Esophagus muscularis mucosa (tissue), 4 donors: ENCODE results near the gene PLEKHS1. TPM values are rescaled to one million over a fixed set of nuclear protein-coding genes. Genes with fewer than 3 reads are reported as not detected.

ENCODE experiments used
- DNase-seq: peaks from one replicate; pipeline ENCODE4 v3.0.0-alpha.2; 2017; ENCODE audit errors: extremely low spot score
- H3K27ac ChIP-seq, 4 donors: fragments of 200-600 bp; sonication (generic); replicated peaks in 1 of 4; 1 replicate in 3 of 4; 2 replicates in 1 of 4; pipeline ENCODE4 v1.5.1; 2016 to 2019; ENCODE audit warnings: mild to moderate bottlenecking in 1 of 4
- H3K27me3 ChIP-seq, 4 donors: fragments of 200-600 bp; sonication (generic); one replicate each; pipeline versions ENCODE4 v1.5.1 to v1.6.0; 2016 to 2019
- H3K36me3 ChIP-seq, 4 donors: fragments of 200-600 bp; sonication (generic); one replicate each; pipeline ENCODE4 v1.5.1; 2016 to 2019
- H3K4me1 ChIP-seq, 4 donors: fragments of 200-600 bp; sonication (generic); one replicate each; pipeline ENCODE4 v1.5.1; 2016 to 2019
- H3K4me3 ChIP-seq, 4 donors: fragments of 200-600 bp; sonication (generic); 1 replicate in 2 of 4; 2 replicates in 2 of 4; pipeline ENCODE4 v1.5.1; 2016 to 2019; ENCODE audit warnings: mild to moderate bottlenecking in 4 of 4, moderate library complexity in 1 of 4
- H3K9me3 ChIP-seq, 4 donors: fragments of 200-600 bp; sonication (generic); 1 replicate in 3 of 4; 2 replicates in 1 of 4; pipeline ENCODE4 v1.5.1; 2016 to 2019
- EP300 ChIP-seq: sonication (generic); formaldehyde crosslinking; IDR thresholded peaks from one replicate; pipeline ENCODE4 v1.6.1; 2017; ENCODE audit warnings: antibody characterized with exemption
- POLR2A ChIP-seq: fragments of 450-650 bp; IDR thresholded peaks from one replicate; pipeline ENCODE4 v1.6.1; 2017; ENCODE audit warnings: antibody characterized with exemption, moderate library complexity, mild to moderate bottlenecking, low read depth
- POLR2AphosphoS5 ChIP-seq, 2 donors: sonication (generic); formaldehyde crosslinking; IDR thresholded peaks; one replicate each; pipeline ENCODE4 v1.6.1; 2017; ENCODE audit warnings: antibody characterized with exemption in 2 of 2
- WGBS: methylation state at CpG from one replicate; pipeline ENCODE4 v1.1.5; 2018; 5-methylcytosine and 5-hydroxymethylcytosine counted together
- intact Hi-C: fragments of 100-400 bp; cut with DNase I; formaldehyde crosslinking; loops from one replicate; pipeline ENCODE4 v1.15.1; 2023
- total RNA-seq, 4 donors: library from RNA; depleted of rRNA; stranded (reverse); fragments of >200 nt; gene quantifications; one replicate each; pipeline versions ENCODE4 v1.1.0 to v1.2.1, GENCODE V29; 2016
- TF ChIP-seq, protein P1 (sequence below), 3 experiments: fragments of 200-600 bp in 2 of 3; fragments of 450-650 bp in 1 of 3; sonication (generic) in 2 of 3; IDR thresholded peaks; one replicate each; pipeline ENCODE4 v1.5.1; 2017 to 2019; ENCODE audit warnings: antibody characterized with exemption in 3 of 3, mild to moderate bottlenecking in 2 of 3, moderate library complexity in 1 of 3

PLEKHS1 gene
- total RNA-seq, 4 donors from 2014 or later = not detected

DNA sequence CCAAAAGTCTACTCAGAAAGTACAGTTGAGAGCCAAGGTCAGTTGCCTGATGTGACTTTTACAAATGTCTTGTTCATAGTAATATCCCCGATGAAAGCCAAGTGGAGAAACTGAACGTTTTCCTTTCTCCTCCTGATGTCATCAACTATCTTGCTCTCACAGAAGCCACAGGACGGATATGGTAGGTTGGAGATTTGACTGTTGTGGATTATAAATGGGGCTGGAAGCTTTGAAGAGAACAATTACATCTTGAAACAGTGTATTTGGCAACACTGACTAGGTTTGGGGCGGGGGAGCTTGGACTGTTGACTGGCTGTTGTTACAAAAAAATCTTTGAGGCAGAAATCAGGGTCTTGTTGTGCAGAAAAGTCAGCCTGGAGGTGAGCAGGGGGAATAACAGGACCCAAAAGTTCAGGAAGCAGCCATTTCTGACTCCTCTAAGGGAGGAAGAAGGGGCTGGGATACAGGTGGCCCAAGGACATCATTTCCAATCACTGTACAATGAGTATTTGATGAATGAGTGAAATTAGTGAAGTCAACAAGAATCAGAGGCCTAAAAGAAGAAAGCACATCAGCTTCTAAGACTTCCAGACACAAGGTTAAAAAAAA, 24.3 kb downstream of the PLEKHS1 start:
- intact Hi-C loops = no loop called here
- Histone ChIP-seq H3K36me3 (no peaks in the 10 kb centered on the region), H3K27ac (no peak overlapping the region), H3K9me3 (no peaks in the 10 kb centered on the region), H3K27me3 (no peaks in the 10 kb centered on the region), H3K4me1 (peaks cover 0 to 20% (median 9%) of the 10 kb centered on the region in 4 donors), H3K4me3 (no peak overlapping the region)
- TF ChIP-seq POLR2AphosphoS5 (IDR thresholded peaks at IDR 0.05) (no peak), POLR2A (no peak), EP300 (no peak)
- TF ChIP-seq, protein P1, sequence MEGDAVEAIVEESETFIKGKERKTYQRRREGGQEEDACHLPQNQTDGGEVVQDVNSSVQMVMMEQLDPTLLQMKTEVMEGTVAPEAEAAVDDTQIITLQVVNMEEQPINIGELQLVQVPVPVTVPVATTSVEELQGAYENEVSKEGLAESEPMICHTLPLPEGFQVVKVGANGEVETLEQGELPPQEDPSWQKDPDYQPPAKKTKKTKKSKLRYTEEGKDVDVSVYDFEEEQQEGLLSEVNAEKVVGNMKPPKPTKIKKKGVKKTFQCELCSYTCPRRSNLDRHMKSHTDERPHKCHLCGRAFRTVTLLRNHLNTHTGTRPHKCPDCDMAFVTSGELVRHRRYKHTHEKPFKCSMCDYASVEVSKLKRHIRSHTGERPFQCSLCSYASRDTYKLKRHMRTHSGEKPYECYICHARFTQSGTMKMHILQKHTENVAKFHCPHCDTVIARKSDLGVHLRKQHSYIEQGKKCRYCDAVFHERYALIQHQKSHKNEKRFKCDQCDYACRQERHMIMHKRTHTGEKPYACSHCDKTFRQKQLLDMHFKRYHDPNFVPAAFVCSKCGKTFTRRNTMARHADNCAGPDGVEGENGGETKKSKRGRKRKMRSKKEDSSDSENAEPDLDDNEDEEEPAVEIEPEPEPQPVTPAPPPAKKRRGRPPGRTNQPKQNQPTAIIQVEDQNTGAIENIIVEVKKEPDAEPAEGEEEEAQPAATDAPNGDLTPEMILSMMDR (IDR thresholded peaks at IDR 0.05) = no peak
- DNase-seq = no peak
- WGBS = 20% methylated on average over 4 of the region's 4 CpGs

DNA sequence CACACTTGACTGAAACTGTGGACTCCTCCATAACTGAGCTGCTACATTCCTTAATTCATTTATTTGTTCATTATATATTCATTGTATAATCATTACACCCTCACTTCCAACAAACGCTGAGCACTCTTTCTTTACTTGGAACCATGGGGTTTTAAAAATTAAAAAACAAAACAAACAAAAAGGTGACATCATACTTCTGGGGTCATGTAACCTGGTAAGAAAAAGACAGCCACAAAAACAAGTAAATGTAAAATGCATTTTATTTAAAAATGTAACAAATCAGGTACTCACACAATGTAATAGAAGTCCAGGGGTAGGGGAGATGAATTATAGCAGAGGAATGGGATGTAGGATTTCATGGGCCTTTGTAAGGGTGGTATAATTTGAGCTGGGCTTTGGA, 25.1 kb downstream of the PLEKHS1 start:
- no peak for DNase-seq
- no peaks in the 10 kb centered on the region for H3K27me3 ChIP-seq
- TF ChIP-seq POLR2AphosphoS5 (IDR thresholded peaks at IDR 0.05) = no peak
- TF ChIP-seq, protein P1 (IDR thresholded peaks at IDR 0.05) = no peak
- TF ChIP-seq EP300 = no peak
- H3K27ac ChIP-seq = no peak overlapping the region
- H3K9me3 ChIP-seq = no peaks in the 10 kb centered on the region
- intact Hi-C loops = no loop called here
- peaks cover 0 to 20% (median 9%) of the 10 kb centered on the region in 4 donors for H3K4me1 ChIP-seq
- no peak overlapping the region for H3K4me3 ChIP-seq
- WGBS = 87% methylated on average over 1 of the region's 1 CpG
- no peaks in the 10 kb centered on the region for H3K36me3 ChIP-seq

DNA sequence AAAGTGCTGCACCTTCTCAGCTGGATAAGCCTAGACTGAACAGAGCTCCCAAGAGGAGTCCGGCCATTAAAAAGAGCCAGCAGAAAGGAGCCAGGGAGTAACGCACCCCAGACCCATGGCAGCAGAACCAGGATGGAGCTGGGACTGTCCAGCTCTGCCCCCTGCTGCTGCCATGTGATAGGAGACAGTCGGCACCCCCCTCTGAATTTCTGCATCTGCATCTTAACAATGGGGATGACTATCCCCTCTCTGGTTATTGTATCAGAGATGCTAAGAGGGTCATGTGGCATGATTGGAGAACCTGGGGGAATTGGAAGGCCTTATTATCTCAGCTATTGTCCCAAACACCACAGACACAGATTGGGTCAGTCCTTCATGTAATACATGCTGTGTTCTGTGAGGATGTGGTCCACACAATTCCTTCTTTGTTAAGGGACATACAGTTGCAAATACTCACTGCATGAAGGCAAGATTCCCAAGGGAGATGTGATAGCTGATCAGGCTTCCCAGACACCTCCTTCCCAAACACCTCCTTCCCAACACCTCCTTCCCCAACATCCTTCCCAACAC, 29.3 kb downstream of the PLEKHS1 start:
- intact Hi-C loops = no loop called here
- H3K4me3 ChIP-seq = no peak overlapping the region

DNA sequence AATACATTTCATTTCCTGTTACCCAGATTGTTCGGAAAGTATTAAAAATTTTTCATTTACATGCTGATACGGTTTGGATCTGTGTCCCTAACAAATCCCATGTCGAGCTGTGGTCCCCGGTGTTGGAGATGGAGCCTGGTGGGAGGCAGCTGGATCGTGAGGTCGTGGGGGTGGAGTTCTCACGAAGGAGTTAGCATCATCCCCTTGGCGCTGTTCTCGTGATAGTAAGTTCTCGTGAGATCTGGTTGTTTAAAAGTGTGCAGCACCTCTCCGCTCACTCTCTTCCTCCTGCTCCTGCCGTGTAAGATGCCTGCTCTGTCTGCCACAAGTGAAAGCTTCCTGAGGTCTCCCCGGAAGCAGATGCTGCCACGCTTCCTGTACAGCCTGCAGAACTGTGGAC, 30.9 kb downstream of the PLEKHS1 start:
- Histone ChIP-seq H3K4me1 (peaks cover 0 to 3% (median 0%) of the 10 kb centered on the region in 4 donors), H3K36me3 (no peaks in the 10 kb centered on the region), H3K9me3 (no peaks in the 10 kb centered on the region), H3K4me3 (no peak overlapping the region), H3K27me3 (no peaks in the 10 kb centered on the region), H3K27ac (no peak overlapping the region)
- WGBS = 80% methylated on average over 14 of the region's 14 CpGs
- TF ChIP-seq POLR2AphosphoS5 (IDR thresholded peaks at IDR 0.05) = no peak
- no peak for TF ChIP-seq POLR2A
- TF ChIP-seq, protein P1 (IDR thresholded peaks at IDR 0.05) = no peak
- TF ChIP-seq EP300 = no peak
- DNase-seq = no peak
- intact Hi-C loops = no loop called here

More for the DNA sequence above, 29.3 kb downstream of the PLEKHS1 start:
- H3K4me1 ChIP-seq = peaks cover 0 to 3% (median 1%) of the 10 kb centered on the region in 4 donors
- WGBS = 88% methylated on average over 3 of the region's 3 CpGs
- H3K36me3 ChIP-seq = no peaks in the 10 kb centered on the region
- DNase-seq = no peak
- no peaks in the 10 kb centered on the region for H3K9me3 ChIP-seq
- no peak overlapping the region for H3K27ac ChIP-seq
- no peaks in the 10 kb centered on the region for H3K27me3 ChIP-seq
- TF ChIP-seq, protein P1 (IDR thresholded peaks at IDR 0.05) = no peak
- TF ChIP-seq POLR2A (no peak), POLR2AphosphoS5 (IDR thresholded peaks at IDR 0.05) (no peak), EP300 (no peak)
